NCI-H187 treated with DMSO at 0.1 percent for 48 hours (cell line): ENCODE data around the gene LAMC3.
"Not testable (repeated sequence)": the region's sequence is repeated elsewhere in the genome, so short reads cannot be mapped to it uniquely, and the experiment has no call there.

Experiments
- DNase-seq: peaks from one replicate; lab custom pipeline; 2025; lab: John Stamatoyannopoulos, UW

The LAMC3 gene

GRCh38 chr9:131097126-131097947, 88.4 kb downstream of the LAMC3 start:
- DNase-seq = no peak

- DNase-seq = no peak
These were observed 88.9 kb downstream of the LAMC3 start for GRCh38 chr9:131097948-131098278.

- no peak for DNase-seq
These were observed 89.6 kb downstream of the LAMC3 start for GRCh38 chr9:131098391-131099101.

- DNase-seq = no peak
These were observed 90.2 kb downstream of the LAMC3 start for GRCh38 chr9:131099102-131099606.

- DNase-seq = not testable (repeated sequence)
These were observed 90.9 kb downstream of the LAMC3 start for GRCh38 chr9:131099845-131100244.

GRCh38 chr9:131100445-131100844, 91.5 kb downstream of the LAMC3 start:
- DNase-seq = no peak

GRCh38 chr9:131101207-131101964, 92.4 kb downstream of the LAMC3 start:
- DNase-seq = no peak

- DNase-seq = no peak
These were observed 94.0 kb downstream of the LAMC3 start for GRCh38 chr9:131103024-131103423.

- DNase-seq = no peak
These were observed 94.6 kb downstream of the LAMC3 start for GRCh38 chr9:131103535-131103934.

GRCh38 chr9:131104016-131104740, 95.2 kb downstream of the LAMC3 start:
- no peak for DNase-seq

GRCh38 chr9:131105952-131106351, 97.0 kb downstream of the LAMC3 start:
- no peak for DNase-seq

- no peak for DNase-seq
These were observed 98.8 kb downstream of the LAMC3 start for GRCh38 chr9:131107760-131108159.

GRCh38 chr9:131111186-131111853, 102.3 kb downstream of the LAMC3 start:
- DNase-seq = no peak

- no peak for DNase-seq
These were observed 102.9 kb downstream of the LAMC3 start for GRCh38 chr9:131111854-131112311.

GRCh38 chr9:131112374-131113154, 103.6 kb downstream of the LAMC3 start:
- no peak for DNase-seq

GRCh38 chr9:131113655-131114054, 104.7 kb downstream of the LAMC3 start:
- no peak for DNase-seq

- DNase-seq = no peak
These were observed 105.1 kb downstream of the LAMC3 start for GRCh38 chr9:131114084-131114535.

- not testable (repeated sequence) for DNase-seq
These were observed 106.4 kb downstream of the LAMC3 start for GRCh38 chr9:131115360-131115742.

- DNase-seq = no peak
These were observed 107.5 kb downstream of the LAMC3 start for GRCh38 chr9:131116281-131117120.
